ENCODE data around the gene MAP2K5.

The MAP2K5 gene

DNA sequence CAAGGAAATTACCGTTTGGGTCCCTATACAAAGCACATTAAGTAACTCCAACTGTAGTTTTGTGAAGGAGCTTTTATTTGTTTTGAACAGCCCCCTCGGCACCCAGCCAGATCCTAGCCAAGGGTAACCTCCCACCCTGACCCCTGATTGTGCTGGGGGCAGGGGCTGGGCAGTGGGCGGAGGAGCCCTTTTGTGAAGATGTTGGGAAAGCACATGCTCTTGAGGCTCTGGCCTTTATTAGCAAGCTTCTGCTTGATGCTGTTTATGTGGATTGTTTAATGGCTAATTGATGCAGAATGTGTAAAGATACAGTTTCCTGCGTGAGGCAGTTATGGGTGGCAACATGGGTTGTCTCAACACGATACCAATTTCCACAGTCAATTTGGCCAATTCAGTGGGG, 136.5 kb downstream of the MAP2K5 start:
- no peak for FAIRE-seq

DNA sequence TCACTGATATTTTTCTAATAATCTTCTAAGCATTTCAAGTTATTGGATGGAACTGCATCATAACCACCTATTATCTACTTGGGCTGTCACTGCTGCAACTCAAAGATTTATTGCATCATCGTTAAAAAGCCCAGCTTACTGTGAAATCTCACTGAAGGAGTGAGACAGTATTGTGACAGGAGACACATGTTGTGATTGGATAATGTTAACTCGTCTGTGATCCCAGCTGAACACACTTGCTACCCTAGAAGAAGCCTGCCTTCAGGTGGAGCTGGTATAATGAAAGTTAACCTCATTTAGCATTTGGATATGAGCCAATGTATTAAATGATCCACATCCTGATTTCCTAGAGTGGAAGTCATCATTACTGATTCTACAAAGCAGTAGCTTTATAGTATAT, 138.1 kb downstream of the MAP2K5 start:
- no peak for FAIRE-seq

DNA sequence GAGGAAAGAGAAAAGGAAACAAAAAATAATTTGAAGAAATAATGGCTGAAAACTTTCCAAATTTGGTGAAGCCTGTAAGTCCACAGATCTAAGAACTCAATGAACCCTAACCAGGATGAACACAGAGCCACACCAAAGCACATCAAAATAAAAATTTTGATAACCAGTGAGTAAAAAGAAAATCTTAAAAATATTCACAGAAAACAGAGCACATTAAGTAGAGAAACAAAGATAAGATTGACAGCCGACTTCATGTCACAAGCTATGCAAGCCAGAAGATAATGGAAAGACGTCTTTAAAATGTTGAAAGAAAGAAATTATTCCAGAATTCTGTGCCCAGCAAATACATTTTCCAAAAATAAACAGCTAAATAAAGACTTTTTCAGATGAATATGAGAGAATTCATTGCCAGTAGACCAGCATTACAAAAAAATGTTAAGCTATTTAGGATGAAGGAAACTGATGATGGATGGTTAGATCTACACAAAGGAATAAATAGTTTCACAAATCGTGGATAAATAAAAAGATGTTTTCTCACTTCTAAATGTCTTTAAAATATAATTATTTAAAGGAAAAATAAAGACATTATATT, 142.6 kb downstream of the MAP2K5 start:
- FAIRE-seq: no peak

DNA sequence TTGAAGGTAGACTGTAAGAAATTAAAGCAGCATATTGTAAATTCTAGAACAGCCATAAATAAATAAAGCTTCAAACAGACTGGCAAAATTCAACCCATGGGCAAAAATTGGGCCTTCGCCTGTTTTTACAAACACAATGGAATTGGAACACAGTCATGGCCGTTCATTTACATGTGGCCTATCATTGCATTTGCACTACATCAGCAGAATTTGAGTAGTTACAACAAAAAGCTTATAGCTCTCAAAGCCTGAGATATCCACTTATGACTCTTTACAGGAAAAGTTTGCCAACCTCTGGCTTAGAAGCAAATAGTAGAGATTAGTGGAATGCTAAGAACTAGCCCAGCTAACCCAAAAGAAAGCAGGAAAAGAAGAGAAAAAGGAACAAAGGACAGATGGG, 143.2 kb downstream of the MAP2K5 start:
- no peak for FAIRE-seq

DNA sequence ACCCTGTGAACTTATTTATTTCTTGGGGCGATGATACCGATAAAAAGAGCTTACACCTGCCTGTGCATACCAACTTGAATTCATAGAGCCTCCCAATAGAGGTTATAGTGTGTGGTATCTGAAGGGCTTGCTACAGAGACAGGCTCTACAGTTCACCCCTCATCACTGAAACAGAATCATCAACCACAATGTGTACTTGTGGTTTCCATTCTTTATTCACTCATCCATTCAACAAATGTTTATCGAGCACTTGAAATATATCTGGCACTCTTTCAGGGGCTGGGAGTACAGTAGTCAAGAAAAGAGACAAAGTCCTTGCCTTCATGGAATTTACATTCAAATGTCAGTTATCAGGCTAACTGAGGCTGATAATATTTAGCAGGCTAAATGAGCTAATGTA, 148.4 kb downstream of the MAP2K5 start:
- FAIRE-seq: no peak

DNA sequence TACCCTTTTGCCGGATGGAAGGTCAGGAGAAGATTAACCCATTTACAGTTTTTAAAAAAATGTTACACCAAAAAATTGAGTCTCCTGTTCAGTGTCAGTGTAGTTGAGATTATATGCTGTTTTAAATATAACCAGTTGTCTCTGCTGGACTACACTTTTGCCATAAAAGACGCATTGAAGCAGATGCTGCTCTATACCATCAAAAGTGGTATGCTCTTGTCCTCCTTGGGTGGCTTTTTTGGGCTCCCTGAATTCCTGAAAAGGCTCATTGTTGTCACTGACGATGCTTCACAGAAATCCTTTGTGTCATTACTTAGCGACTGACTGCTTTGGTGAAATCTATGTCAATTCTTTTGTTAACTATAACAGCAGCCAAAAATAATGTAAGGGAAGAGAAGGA, 148.9 kb downstream of the MAP2K5 start:
- FAIRE-seq: no peak

DNA sequence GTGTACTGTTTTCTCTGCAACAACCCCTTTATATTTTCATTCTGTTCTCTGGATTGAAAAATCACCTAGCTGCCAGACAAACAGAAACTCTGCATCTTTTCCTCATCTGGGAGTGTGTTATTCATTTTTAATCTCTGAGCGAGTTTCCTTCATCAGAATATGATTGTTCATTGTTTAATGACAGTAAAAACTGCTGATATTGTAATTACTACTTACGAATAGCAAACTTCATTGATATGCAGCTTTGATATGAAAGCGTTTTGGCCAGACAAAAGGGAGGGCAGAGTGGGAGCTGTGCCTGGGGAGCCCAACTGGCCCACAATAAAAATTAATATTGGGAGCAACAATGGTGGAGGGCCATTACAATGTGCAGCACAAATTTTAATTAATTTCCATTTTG, 150.1 kb downstream of the MAP2K5 start:
- no peak for FAIRE-seq

DNA sequence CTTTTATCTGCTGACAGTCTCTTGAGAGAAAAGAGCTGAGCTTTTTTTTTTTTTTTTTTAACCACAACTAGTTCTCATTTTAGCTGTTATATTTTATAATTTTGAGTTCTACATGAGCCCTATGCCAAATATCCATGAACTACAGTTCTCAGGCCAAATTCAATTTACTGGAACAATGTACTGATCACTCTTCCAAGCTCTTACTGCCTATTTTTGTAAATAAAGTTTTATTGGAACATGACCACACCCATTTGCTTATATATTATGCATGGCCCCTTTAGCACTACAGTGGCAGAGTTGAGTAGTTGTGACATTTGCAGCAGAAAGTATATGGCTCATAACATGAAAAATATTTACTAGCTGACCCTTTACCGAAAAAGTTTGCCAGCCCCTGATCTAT, 153.6 kb downstream of the MAP2K5 start:
- no peak for FAIRE-seq

DNA sequence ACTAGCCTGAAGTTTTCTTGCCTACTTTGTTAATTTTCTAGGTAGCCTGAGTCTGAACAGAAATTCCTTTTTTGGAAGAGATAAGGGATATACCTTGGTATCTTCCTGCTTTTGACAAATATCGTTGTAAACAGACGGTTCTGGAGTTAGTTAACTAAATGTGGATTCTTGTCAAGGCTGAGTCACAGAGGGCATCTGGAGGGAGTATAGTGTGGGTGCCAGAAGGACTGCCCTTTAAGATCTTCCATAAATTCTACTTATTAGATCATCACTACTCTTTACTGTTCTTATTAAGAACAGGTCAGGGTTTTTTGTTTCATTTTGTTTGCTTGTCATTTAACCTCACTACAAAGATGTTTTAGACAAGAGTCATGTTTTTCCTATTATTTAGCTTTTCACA, 157.5 kb downstream of the MAP2K5 start:
- FAIRE-seq: no peak

DNA sequence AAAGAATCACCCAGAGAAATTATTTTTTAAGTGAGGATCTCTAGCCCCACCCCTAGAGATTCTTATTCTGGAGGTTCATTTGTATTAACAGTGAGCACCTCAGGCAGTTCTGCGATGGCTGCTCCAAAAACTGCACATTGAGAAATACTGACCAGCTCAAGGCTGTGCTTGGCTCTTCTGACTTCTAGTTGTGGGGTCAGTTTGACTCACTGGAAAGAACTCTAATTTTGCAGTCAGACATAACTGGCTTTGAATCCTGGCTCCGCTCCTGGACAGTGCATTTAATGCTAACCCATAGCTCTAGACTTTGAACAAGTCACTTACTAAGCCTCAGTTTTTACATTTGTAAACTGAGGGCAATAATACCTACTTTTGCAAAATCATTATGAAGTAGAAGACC, 159.2 kb downstream of the MAP2K5 start:
- no peak for FAIRE-seq

DNA sequence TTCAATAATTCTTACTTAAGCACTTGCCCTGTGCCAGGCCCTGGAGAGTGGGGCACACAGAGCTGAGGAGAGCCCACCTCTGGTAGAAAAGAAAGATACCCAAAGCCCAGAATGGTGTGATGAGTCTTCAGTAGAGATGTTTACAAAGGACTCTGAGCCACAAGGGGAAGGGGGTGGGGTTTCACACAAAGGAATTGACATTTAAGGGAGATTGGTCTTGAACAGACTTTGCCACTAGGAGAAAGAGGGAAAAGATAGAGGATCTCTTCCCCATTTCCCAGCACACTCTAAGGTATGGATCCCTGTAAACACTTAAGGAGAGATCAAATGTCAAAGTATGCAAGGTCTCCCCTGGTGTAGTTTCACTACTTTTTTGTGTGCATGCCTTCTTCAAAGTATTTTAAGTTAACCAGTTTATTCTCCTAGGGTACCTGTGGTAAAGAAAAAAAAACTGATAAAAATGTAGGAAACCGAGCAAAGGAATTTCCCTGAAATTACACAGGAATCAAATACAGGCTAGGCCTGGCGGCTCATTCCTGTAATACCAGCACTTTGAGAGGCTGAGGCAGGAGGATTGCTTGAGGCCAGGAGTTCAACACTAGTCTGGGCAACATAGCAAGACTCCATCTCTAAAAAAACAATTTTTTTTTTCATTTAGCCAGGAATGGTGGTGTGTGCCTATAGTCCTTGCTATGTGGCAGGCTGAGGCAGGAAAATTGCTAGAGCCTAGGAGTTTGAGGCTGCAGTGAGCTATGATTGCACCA, 165.2 kb downstream of the MAP2K5 start:
- no peak for FAIRE-seq

DNA sequence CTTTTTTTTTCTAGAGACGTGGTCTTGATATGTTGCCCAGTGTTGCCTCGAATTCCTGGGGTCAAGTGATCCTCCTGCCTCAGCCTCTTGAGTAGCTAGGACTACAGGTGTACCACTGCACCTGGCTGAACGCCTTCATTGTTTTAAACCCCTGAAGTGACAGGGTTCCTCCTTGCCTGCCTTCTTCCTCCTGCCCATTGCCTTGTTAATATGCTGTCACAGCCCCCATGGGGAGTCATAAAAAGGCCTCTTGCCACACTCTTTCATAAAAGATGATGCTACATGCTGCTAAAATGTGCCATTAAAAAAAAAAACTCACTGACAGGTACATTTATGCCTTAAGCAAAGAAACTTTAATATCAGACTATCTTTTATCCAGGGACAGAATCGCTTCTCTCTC, 166.0 kb downstream of the MAP2K5 start:
- no peak for FAIRE-seq

DNA sequence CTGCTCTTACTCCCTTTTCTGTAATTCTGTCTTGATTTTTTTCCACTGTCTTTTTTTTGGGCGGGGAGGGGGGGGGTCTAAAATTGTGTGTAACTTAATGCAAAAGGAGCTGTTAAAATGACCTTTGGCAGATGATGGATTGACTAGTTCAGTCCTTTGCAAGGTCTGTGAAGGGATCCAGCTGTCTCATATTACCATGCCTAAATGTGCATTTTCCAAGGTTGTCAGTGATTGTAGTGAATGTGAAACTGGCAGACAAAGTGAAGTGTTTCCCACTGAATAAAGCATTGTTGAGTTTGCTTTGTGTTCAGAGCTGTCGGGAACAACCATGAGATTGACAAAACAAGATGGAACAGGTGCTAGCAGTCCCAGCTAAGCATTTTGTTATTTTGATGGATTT, 172.7 kb downstream of the MAP2K5 start:
- no peak for FAIRE-seq

DNA sequence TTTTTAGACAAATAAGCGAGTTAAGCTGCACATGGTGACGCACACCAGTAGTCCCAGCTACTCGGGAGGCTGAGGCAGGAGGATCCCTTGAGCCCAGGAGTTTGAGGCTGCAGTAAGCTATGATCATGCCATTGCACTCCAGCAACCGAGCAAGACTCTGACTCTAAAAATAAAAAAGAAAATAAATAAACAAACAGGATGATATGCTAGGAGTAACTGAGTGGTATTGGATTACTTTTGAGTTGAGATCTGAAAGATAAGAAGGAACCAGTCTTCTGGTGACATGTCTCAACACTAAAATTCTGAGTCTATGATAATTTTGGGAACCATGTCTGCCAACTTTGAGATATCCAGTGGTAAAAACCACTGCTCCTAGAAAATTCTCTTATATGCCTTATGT, 173.7 kb downstream of the MAP2K5 start:
- no peak for FAIRE-seq

DNA sequence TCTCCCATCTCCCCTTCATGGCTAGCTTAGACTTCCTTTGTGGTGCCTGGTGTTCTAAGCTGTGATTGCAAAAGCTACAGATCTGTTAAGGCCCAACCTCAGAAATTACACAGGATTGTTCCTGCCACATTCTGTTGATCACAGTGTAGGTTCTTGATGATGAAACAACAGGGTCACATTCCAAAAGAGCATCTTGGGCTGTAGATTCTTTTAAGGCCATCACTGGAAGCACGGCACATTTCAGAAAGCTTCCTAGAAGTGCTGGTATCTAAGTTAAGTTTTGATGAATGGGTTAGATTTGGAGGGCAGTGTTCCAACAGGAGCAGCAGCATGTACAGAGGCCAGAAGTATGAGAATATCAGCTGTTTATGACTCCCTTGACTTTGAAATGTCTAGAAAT, 175.3 kb downstream of the MAP2K5 start:
- no peak for FAIRE-seq

DNA sequence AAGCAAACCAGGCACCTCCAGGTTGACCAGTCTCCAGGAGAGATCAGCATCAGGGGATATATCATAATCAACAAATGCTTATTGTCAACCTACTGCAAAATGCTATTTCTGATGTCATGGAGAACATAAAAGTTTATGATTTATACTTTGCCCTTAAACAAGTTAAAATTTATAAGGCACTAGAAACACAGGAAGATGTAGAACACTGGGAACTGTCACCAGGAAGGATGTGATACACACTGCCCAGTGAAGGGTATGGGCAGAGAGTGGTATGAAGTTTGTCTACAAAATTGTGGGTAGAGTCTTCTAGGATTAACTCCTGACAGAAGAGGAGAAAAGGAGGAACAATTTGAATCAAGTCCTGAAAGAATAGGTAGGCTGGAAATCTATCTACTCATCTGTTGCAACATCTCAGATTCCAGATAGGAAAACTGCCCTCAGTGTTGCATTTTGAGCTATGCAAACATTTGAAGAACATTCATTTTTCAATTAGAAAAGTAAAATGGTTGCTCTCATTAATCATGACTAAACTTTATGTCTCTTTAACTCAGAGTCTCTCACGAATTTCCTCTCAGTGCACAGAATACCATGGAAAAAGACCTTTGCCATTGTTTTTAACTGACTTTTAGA, 176.9 kb downstream of the MAP2K5 start:
- no peak for FAIRE-seq

DNA sequence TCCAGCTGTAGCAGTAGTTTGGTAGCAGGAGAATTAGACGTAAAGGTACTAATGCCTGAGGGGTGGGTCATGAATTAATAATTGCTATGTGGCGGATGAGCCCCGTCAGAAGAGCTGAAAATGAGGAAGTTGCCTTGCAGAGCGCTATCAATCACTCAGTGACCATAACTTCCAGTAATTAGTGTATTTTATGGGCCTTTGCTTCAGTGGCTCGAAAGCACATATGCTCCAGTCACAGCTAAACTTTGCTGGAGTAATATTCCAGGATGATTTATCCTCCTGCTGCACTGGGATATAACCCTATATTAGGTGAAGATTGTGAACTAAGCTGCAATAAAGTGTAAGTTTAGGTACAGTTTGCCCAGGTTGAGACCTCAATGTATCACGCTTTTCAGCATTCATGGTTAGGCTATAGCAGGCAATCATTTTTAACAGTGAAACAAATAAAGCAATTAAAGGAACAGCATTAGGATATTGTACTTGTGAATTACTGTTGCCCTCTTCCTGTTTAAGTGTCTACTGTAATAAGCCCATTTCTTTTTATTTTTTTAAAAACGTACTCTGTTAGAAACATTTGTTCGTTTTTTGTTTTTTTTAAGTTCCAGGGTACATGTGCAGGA, 178.2 kb downstream of the MAP2K5 start:
- FAIRE-seq: no peak

DNA sequence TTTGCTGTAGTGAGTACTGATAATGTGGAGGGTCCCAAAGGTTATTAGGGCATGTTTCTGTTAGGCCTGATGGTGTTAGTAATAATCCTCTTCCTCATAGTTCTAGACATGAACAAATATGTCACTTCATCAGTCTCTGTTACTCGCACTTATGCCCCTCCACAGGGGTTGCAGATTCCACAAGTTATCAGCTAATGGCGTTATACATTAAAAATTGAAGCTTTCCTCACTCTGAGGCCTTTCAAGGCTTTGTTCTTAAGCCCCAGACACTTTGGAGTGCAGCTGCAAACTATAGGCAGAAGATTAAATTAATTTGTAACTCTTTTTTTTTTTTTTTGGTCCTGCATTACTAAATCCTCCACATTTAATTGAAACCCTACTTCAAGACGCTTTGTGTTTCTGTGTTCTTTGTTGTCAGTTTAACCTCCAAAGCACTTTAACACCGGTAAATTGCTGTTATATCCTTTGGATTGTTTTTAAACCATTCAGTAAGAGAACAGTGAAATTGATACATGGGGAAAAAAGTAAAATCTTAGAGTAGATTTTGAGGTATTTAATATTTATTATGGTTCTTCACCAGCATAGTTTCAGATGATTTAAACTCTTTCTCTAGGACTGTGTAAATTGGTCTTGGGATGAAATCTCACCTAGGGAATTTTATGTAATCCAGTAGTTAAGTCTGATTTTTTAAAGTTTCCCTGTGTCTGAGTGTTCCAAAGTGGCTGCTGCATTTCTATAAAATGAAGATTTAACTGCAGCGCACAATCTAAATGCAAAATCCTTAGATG, 179.7 kb downstream of the MAP2K5 start:
- no peak for FAIRE-seq

DNA sequence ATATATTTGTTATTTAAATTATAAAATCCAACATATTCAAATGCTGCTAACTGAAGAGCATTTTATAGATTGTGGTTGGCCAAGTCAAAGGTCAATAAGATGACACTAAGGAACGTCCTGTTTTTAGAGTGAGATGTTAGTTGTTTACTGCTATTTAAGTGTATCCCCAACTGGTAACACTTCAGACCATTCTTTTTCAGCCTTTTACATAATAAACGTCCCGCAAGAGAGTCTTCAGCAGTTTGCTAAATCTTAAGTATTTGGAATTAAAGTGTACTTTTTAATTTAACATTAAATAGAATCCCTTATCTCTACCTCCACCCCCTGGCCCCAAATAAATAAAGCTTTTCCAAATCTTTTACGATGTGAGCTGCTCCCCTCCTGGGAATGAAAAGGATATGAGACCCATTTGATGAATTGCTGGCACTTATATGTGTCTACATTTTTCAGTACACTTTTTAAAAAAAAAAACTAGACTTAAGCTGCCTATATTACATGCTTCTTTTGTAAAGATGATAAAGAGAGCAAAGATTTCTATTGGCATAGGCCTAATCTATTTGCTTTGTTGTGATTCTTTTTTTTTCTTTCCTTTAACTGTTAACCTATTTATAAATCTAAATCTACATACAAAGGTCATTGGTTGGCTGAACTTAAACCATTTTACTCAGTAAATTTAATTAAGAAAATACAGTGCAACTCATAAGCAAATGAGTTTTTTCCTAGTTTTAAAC, 181.0 kb downstream of the MAP2K5 start:
- FAIRE-seq: no peak

DNA sequence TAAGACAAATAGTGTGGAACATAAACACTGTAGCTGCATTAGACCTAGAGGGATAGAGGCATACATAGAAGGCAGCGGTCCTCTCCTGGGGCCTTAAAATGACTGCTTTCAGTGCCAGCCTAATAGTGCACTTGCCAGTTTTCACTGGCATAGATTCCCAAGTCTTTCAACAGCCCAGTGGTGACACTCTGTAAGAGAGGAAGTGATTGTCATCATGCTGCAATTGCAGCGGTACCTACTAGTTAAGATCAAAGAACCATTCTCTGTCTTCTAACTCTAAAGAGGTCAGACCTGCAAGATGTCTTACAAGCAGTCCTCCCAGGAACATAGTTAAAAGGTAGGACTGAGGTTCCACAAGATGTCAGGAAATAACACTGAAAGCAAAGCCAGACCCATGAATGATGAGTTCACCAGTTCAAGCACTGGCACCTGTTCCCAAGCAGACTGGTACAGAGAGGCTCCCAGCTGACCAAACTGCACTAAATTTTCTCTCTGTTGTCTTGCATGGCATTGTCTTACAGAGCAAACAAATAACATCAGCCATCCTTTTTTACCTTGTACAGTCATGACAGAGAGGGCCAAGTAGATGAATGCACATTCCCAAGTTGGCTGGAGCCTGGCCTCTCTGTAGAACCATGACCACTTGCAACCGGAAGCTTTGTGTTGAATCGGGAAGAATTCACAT, 182.3 kb downstream of the MAP2K5 start:
- no peak for FAIRE-seq

DNA sequence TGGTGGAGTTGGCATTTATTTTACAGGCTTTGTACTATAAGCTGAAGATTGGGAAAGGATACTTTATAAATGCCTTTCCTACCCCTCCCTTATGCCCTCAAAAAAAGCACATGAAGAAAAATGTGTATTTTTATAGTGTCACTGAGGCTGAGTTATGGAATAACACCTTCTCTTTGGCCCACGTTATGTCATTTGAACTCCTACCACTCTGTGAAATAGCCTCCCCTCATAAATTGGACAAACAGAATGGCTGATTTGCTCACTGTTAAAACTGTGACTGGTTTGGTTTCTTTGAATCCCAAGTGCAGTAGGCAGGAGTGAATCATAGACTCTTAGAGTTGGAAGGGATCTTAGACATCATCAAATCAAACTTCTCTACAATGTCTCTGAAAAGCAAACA, 187.6 kb downstream of the MAP2K5 start:
- FAIRE-seq: no peak
